Measurements from ENCODE around the gene CLEC20A.

DNA sequence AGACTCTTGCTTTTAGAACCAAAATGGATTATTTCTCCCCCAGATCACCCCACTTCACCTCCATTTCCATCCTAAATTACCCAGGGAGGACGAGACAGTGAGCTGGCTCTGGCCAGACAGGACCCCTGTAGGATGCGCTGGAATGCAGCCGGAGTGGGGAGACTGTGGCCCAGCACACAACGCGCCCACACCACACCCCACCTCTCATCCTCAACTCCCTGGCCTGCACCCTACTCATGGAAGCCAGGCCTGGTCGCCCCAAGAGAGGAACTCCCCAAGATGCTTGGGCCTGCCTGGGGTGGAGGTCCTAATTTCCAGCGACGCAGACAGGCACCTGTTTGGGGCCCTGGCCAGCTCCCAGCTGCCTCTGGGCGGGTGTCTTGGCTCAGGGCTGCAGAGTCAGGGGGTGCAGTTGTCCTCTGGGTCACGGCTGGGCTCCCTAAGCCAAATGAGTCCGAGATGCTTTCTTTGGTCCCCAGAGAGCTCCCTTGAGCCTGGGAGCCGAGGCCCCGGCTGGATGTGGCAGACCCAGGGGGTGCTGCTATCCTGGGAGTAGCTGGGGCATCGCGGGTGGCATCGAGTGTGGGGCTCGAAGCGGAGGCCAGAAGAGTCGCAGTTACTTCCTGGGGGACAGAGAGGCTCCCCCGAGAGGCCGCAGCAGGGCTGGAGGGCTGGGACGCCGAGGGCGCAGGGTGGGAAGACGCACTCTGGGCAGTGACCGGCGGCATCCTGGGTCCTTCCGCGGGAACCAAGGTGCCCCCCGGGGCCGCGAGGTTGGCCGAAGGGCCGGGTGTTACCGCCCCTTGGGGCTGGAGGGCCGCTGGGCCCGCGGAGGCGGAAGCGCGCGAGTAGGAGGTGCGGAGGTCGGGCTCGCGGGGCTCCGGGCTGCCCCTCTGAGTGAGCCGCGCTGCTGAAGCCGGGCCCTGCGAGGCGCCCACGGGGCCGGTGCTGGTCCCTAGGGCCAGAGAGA lies 10.4 kb downstream of the CLEC20A start:
- TF ChIP-seq, protein P1, sequence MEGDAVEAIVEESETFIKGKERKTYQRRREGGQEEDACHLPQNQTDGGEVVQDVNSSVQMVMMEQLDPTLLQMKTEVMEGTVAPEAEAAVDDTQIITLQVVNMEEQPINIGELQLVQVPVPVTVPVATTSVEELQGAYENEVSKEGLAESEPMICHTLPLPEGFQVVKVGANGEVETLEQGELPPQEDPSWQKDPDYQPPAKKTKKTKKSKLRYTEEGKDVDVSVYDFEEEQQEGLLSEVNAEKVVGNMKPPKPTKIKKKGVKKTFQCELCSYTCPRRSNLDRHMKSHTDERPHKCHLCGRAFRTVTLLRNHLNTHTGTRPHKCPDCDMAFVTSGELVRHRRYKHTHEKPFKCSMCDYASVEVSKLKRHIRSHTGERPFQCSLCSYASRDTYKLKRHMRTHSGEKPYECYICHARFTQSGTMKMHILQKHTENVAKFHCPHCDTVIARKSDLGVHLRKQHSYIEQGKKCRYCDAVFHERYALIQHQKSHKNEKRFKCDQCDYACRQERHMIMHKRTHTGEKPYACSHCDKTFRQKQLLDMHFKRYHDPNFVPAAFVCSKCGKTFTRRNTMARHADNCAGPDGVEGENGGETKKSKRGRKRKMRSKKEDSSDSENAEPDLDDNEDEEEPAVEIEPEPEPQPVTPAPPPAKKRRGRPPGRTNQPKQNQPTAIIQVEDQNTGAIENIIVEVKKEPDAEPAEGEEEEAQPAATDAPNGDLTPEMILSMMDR (IDR thresholded peaks at IDR 0.05) = no peak
- no peak for TF ChIP-seq POLR2A (IDR thresholded peaks at IDR 0.05)

All from uterus (tissue), 2 donors.